ENCODE measurements around the gene PHETA1.
"Not testable (repeated sequence)": the region's sequence is repeated elsewhere in the genome, so short reads cannot be mapped to it uniquely, and the experiment has no call there.

The PHETA1 gene

GRCh38 chr12:111405149-111405858, 36.4 kb upstream of the PHETA1 start:
- DNase-seq: peak; percentile 58

GRCh38 chr12:111404362-111405148, 35.7 kb upstream of the PHETA1 start:
- no peak for DNase-seq

DNA sequence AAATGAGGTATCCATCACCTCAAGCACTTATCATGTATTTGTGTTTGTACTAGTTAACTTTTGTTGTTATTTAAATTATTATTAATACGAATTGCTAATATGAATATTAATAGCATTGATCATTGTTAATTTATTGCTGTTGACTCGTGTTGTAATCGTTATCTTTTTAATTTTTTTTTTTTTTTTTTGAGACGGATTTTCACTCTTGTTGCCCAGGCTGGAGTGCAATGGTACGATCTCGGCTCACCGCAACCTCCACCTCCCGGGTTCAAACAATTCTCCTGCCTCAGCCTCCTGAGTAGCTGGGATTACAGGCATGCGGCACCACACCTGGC, 33.6 kb upstream of the PHETA1 start:
- DNase-seq: not testable (repeated sequence)

GRCh38 chr12:111401167-111401605, 32.3 kb upstream of the PHETA1 start:
- no peak for DNase-seq

GRCh38 chr12:111399741-111400404, 31.0 kb upstream of the PHETA1 start:
- not testable (repeated sequence) for DNase-seq

GRCh38 chr12:111398530-111398929, 29.6 kb upstream of the PHETA1 start:
- DNase-seq: no peak

GRCh38 chr12:111396726-111397445, 28.0 kb upstream of the PHETA1 start:
- peak; percentile 24 for DNase-seq

DNA sequence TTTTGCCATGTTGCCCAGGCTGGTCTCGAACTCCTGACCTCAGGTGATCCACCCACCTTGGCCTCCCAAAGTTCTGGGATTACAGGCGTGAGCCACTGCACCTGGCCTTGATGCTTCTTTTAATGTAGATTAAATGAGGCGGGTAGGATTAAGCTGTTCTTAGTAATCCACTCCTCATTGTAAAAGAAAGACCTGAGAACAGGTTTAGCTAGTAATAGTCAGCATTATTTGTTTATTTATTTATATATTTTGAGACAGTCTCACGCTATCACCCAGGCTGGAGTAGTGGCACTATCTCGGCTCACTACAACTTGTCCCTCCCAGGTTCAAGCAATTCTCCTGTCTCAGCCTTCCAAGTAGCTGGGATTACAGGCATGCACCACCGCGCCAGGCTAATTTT, 27.4 kb upstream of the PHETA1 start:
- DNase-seq: not testable (repeated sequence)

DNA sequence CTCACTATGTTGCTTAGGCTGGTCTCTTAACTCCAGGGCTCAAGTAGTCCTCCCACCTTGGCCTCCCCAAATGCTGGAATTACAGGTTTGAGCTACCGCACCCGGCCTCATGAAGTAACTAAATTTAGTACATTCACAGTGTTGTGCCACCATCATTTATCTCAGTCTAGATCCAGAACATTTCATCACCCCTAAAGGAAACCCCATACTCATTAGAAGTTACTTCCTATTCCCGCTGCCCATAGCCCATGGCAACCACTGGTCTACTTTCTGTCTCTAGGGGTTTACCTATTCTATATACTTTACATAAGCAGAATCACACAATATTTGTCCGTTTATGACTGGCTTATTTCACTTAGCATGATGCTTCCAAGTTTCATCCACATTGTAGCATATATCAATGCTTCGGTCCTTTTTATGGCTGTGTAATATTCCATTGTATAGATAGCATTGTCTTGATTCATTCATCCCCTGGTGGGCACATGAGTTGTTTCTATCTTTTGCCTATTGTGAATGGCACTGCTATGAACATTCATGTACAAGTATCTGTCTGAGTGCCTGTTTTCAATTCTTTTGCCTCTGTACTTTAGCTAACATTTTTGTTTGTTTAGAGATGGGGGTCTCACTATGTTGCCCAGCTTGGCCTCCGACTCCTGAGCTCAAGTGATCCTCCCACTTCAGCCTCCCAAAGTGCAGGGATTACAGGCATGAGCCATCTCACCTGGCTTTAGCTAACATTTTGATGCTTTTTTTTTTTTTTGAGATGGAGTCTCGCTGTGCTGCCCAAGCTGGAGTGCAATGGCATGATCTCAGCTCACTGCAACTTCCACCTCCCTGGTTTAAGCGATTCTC, 26.7 kb upstream of the PHETA1 start:
- no peak for DNase-seq

DNA sequence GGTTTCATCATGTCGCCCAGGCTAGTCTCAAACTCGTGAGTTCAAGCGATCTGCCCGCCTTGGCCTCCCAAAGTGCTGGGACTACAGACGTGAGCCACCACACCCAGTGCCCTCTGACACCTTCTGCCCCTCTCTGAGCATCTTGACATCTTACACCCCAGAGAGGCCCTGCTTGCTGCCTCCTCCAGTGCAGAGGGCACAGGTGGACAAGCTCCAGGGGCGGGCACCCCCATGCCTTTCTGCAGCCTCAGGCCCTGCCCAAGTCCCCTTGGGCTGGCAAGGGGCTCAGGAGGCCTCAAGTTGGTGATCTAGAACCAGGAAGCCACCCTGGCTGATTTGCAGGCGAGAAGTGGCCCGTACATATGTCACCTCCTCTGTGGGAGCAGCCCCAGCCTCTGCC, 25.6 kb upstream of the PHETA1 start:
- no peak for DNase-seq

DNA sequence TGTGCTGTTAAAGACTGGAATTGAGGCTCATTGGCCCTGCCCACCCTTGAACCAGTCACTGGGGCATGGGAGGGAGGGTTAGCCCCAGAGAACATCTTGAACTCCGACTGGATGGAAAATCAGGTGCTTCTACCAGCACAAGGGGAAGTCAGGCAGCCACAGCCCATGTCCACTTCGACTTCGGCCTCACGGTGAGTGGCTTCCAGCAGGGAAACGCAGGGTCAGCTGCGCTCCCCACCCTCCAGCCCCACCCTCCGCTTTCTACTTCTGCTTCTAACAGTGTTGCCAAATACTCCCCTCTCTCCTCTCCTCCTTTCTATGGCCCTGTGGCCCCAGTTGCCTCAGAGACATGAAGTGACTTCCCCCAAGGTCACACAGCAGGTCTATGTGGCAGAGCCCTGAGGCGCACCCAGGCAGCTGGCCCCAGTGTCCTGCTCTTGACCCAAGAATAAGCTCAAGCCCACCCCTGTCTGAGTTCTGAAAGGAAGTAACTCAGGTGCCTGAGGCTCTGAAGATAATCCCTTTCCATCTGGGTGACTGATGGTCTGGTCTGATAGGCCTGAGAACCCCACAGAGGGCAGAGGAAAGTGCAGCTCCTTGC, 24.9 kb upstream of the PHETA1 start:
- no peak for DNase-seq

DNA sequence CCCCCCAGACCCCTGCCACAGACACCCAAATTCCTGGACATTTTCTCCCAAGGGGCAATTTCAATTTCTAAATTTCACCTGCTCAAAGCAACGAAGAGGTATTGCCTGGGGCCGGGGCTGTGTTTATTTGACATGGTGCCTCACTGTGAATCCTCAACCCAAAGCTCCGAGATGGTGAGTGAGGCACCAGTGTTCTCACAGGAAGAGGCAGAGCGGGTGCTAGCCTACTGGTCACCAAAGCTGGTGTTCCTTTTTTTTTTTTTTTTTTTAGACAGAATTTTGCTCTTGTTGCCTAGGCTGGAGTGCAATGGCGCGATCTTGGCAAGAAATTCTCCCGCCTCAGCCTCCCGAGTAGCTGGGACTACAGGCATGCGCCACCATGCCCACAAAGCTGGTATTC, 22.0 kb upstream of the PHETA1 start:
- DNase-seq: no peak

- DNase-seq: no peak
These were observed 20.7 kb upstream of the PHETA1 start for GRCh38 chr12:111389635-111390034.

GRCh38 chr12:111387747-111388323, 18.9 kb upstream of the PHETA1 start:
- DNase-seq: no peak

DNA sequence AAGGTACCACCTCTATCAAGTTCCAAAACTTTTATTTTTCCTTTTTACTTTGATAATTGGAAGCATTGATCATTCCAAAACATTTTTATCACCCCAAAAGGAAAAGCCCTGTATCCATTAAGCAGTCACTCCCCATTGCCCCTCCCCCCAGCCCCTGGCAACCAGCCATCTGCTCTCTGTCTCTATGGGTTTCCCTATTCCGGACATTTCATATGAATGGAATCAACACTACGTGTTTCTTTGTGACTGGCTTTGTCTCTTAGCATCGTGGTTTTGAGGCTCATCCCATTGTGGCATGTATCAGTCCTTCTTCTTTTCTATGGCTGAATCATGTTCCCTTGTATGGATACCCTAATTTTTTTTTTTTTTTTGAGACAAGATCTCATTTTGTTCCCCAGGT, 18.0 kb upstream of the PHETA1 start:
- DNase-seq: no peak

GRCh38 chr12:111384596-111384995, 15.7 kb upstream of the PHETA1 start:
- DNase-seq: no peak

DNA sequence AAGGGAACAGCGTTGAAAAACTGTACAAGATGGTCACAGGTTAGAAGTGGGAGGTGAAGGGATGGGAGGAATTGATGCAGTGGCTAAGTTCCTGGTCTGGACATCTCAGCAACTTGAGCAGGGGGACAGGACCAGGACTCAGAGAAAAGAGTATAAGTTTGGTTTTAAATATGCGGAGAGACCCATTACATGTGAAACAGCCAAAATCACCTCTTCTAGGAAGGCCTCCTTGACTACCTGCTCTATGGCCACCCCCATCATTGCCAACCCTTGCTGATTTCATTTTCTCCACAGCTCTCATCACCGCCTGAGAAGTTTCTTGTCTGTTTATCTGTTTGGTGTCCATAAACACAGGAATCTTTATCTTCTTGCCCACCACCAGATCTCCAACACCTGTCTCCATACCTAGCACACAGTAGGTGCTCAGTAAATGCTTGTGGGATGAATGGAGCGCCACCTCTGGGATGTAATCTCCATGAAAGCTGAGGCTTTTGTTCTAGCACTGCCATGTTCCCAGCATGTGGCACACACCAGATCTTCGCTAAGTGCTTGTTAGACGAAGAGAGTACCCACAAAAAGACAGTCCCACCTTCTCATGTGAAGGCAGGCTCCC, 11.2 kb upstream of the PHETA1 start:
- no peak for DNase-seq

- DNase-seq: no peak
These were observed 8.5 kb upstream of the PHETA1 start for GRCh38 chr12:111377440-111377839.

DNA sequence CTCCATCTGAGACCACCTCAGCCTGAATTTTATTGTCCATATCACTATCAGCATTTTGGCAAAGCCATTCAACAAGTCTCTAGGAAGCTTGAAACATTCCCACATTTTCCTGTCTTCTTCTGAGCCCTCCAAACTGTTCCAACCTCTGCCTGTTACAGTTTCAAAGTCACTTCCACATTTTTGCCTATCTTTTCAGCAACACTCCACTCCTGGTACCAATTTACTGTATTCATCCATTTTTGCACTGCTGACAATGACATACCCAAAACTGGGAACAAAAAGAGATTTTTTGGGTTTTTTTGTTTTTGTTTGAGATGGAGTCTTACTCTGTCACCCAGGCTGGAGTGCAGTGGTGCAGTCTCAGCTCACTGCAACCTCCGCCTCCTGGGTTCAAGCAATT, 4.3 kb upstream of the PHETA1 start:
- not testable (repeated sequence) for DNase-seq

- no peak for DNase-seq
These were observed 763 bp upstream of the PHETA1 start for GRCh38 chr12:111369496-111370220.

All from NCI-H446 treated with DMSO at 0.1 percent for 48 hours (cell line).